A549 (cell line): Measurements from ENCODE around the gene HARS1. TPM values are rescaled to one million over a fixed set of nuclear protein-coding genes. Genes with fewer than 3 reads are reported as not detected.
"Not testable (repeated sequence)": the region's sequence is repeated elsewhere in the genome, so short reads cannot be mapped to it uniquely, and the experiment has no call there.

Source experiments
- ATAC-seq, 2 experiments: fragments of 200-7000 bp in 1 of 2; fragments of >200 bp in 1 of 2; cut with Nextera tagmentation in 1 of 2; cut with Tn5 transposase in 1 of 2; 3 replicates each; pipeline versions ENCODE4 v1.8.0 to v1.9.1; 2018 to 2020; ENCODE audit warnings: mild to moderate bottlenecking in 1 of 2, moderate library complexity in 1 of 2
- CTCF ChIA-PET: fragments of 300-600 bp; sonication (Branson Sonifier 250); formaldehyde crosslinking; extraction: SDS; loops from one replicate; lab custom pipeline; 2021; ENCODE audit warnings: antibody characterized with exemption, inconsistent platforms; lab: Yijun Ruan, JAX
- POLR2A ChIA-PET: fragments of 350-600 bp; formaldehyde crosslinking; extraction: SDS; loops from one replicate; lab custom pipeline; 2021; ENCODE audit warnings: antibody characterized with exemption, inconsistent platforms; lab: Yijun Ruan, JAX
- DNase-seq, 2 experiments: peaks; one replicate each; pipeline versions ENCODE4 v3.0.0 to v3.0.0-alpha.2; 2011 to 2016; ENCODE audit warnings: low read depth in 1 of 2, low spot score in 1 of 2
- FAIRE-seq: peaks from 2 replicates; lab custom pipeline; 2011; peaks lifted over from hg19 to GRCh38; lab: Jason Lieb, UNC
- H3K27ac ChIP-seq, 2 experiments: fragments of >200 bp; sonication (Bioruptor Twin); formaldehyde crosslinking; 3 replicates each; pipeline ENCODE4 v1.5.1; 2016 to 2017
- H3K4me1 ChIP-seq: fragments of >200 bp; sonication (Bioruptor Twin); formaldehyde crosslinking; 3 replicates; pipeline ENCODE4 v1.6.1; 2016
- H3K4me2 ChIP-seq: fragments of >200 bp; sonication (Bioruptor Twin); formaldehyde crosslinking; 3 replicates; pipeline ENCODE4 v1.6.1; 2016
- H3K4me3 ChIP-seq: fragments of >200 bp; sonication (Bioruptor Twin); formaldehyde crosslinking; 3 replicates; pipeline ENCODE4 v1.5.1; 2016
- H3K9me3 ChIP-seq: fragments of >200 bp; sonication (Bioruptor Twin); formaldehyde crosslinking; 3 replicates; pipeline ENCODE4 v1.6.1; 2016
- BCL3 ChIP-seq: fragments of >200 bp; sonication (Bioruptor Twin); formaldehyde crosslinking; IDR thresholded peaks from 3 replicates; pipeline ENCODE4 v1.6.1; 2016
- BHLHE40 ChIP-seq: IDR thresholded peaks from 2 replicates; pipeline ENCODE4 v1.6.1; 2012; ENCODE audit warnings: low read depth, low read length, inconsistent platforms
- CBX8 ChIP-seq: fragments of 200-600 bp; sonication (generic); IDR thresholded peaks from 2 replicates; pipeline ENCODE4 v1.6.1; 2016
- CHD4 ChIP-seq: fragments of 200-600 bp; sonication (generic); IDR thresholded peaks from 2 replicates; pipeline ENCODE4 v1.6.1; 2016; ENCODE audit warnings: antibody characterized with exemption, mild to moderate bottlenecking, borderline replicate concordance
- E2F6 ChIP-seq: IDR thresholded peaks from 2 replicates; pipeline ENCODE4 v1.6.1; 2012; ENCODE audit warnings: low read depth, borderline replicate concordance
- EHMT2 ChIP-seq: fragments of 200-600 bp; sonication (generic); IDR thresholded peaks from 2 replicates; pipeline ENCODE4 v1.6.1; 2016; ENCODE audit warnings: antibody characterized with exemption, low read depth, mild to moderate bottlenecking, moderate library complexity
- ELK1 ChIP-seq: fragments of 150-350 bp; IDR thresholded peaks from 2 replicates; pipeline ENCODE4 v1.6.1; 2014; ENCODE audit warnings: low read depth, mild to moderate bottlenecking, low read length
- FOSB ChIP-seq: fragments of 250-450 bp; sonication (Bioruptor Pico); IDR thresholded peaks from 2 replicates; pipeline ENCODE4 v1.5.0; 2020; ENCODE audit warnings: mild to moderate bottlenecking, moderate library complexity
- FOSL2 ChIP-seq, 2 experiments: fragments of 450-650 bp in 1 of 2; fragments of >200 bp in 1 of 2; sonication (Bioruptor Twin) in 1 of 2; formaldehyde crosslinking; IDR thresholded peaks; 2 replicates each; pipeline versions ENCODE4 v1.5.0 to v1.6.1; 2016 to 2020; ENCODE audit warnings: mild to moderate bottlenecking in 1 of 2, moderate library complexity in 1 of 2
- GATA3 ChIP-seq: IDR thresholded peaks from 2 replicates; pipeline ENCODE4 v1.6.1; 2012; ENCODE audit warnings: borderline replicate concordance
- HDAC2 ChIP-seq: fragments of 200-600 bp; sonication (generic); IDR thresholded peaks from 2 replicates; pipeline ENCODE4 v1.6.1; 2016
- HES2 ChIP-seq: fragments of >200 bp; sonication (Bioruptor Twin); formaldehyde crosslinking; IDR thresholded peaks from 2 replicates; pipeline ENCODE4 v1.6.1; 2016
- HMGXB4 ChIP-seq: fragments of 250-450 bp; sonication (Bioruptor Pico); IDR thresholded peaks from 2 replicates; pipeline ENCODE4 v1.5.0; 2021; ENCODE audit warnings: mild to moderate bottlenecking, moderate library complexity, borderline replicate concordance
- HOXB13 ChIP-seq: fragments of 250-450 bp; sonication (Bioruptor Pico); IDR thresholded peaks from 2 replicates; pipeline ENCODE4 v1.5.0; 2020; ENCODE audit warnings: low read depth, mild to moderate bottlenecking, moderate library complexity
- HOXB5 ChIP-seq: fragments of 250-450 bp; sonication (Bioruptor Pico); IDR thresholded peaks from 2 replicates; pipeline ENCODE4 v1.5.0; 2020; ENCODE audit warnings: mild to moderate bottlenecking, moderate library complexity
- JUNB ChIP-seq: fragments of >200 bp; sonication (Bioruptor Twin); formaldehyde crosslinking; IDR thresholded peaks from 2 replicates; pipeline ENCODE4 v1.6.1; 2016
- KDM5A ChIP-seq: fragments of 200-600 bp; sonication (generic); IDR thresholded peaks from 2 replicates; pipeline ENCODE4 v1.6.1; 2016; ENCODE audit warnings: antibody characterized with exemption, mild to moderate bottlenecking
- MAZ ChIP-seq: fragments of 150-350 bp; IDR thresholded peaks from 2 replicates; pipeline ENCODE4 v1.6.1; 2014; ENCODE audit warnings: antibody characterized with exemption, low read depth, low read length, borderline replicate concordance
- PBX3 ChIP-seq: IDR thresholded peaks from 2 replicates; pipeline ENCODE4 v1.6.1; 2012
- POLR2A ChIP-seq: IDR thresholded peaks from 2 replicates; pipeline ENCODE4 v1.6.1; 2012; ENCODE audit warnings: mild to moderate bottlenecking, low read length
- RFX5 ChIP-seq: fragments of 450-650 bp; IDR thresholded peaks from 2 replicates; pipeline ENCODE4 v1.7.1; 2014; ENCODE audit warnings: antibody characterized with exemption, mild to moderate bottlenecking, moderate library complexity
- SMC3 ChIP-seq: fragments of >200 bp; sonication (Bioruptor Twin); formaldehyde crosslinking; IDR thresholded peaks from 3 replicates; pipeline ENCODE4 v1.6.1; 2018; ENCODE audit warnings: inconsistent platforms
- SREBF2 ChIP-seq: fragments of 450-650 bp; IDR thresholded peaks from 2 replicates; pipeline ENCODE4 v1.6.1; 2014; ENCODE audit warnings: mild to moderate bottlenecking, moderate library complexity
- ZC3H11A ChIP-seq: fragments of 450-650 bp; IDR thresholded peaks from 2 replicates; pipeline ENCODE4 v1.6.1; 2014; ENCODE audit warnings: antibody characterized with exemption, mild to moderate bottlenecking
- ZFP36 ChIP-seq: fragments of 450-650 bp; IDR thresholded peaks from 2 replicates; pipeline ENCODE4 v1.6.1; 2014; ENCODE audit warnings: borderline replicate concordance; ENCODE audit not compliant: partially characterized antibody
- WGBS: methylation state at CpG from one replicate; pipeline ENCODE4 v1.1.6; 2017; ENCODE audit errors: missing lambda C conversion rate; 5-methylcytosine and 5-hydroxymethylcytosine counted together
- polyA plus RNA-seq, 4 experiments: library from polyadenylated mRNA; depleted of rRNA in 3 of 4; stranded (reverse); fragments of >200 nt; fragmentation: RNase III in 1 of 4; extraction: RNeasy Plus Mini Kit Qiagen cat#74134 plus additional on column Dnase treatment in 1 of 4; gene quantifications; 2 replicates in 3 of 4; 3 replicates in 1 of 4; pipeline ENCODE4 v1.2.3, GENCODE V29; 2011 to 2017

The HARS1 gene
- polyA plus RNA-seq, 2 of the 4 experiments (the other 2 are of a cell fraction): 80.5 to 87.1 TPM

- TF ChIP-seq HMGXB4: peak; percentile 75
- no peak for TF ChIP-seq CBX8
- no peak for TF ChIP-seq HDAC2
- 0 out of 3 replicates have a peak, but pooled peaks have one; percentile 26 for TF ChIP-seq SMC3
- TF ChIP-seq FOSL2 (IDR thresholded peaks at IDR 0.05): peak; percentile 43; the same call in 1 of the 2 replicates
- TF ChIP-seq FOSL2 (CRISPR knock-in tag; IDR thresholded peaks at IDR 0.05): peak; percentile 92
- no peak for TF ChIP-seq ZC3H11A
- TF ChIP-seq HOXB13 (CRISPR knock-in tag): no peak
- no peak for TF ChIP-seq POLR2A
- TF ChIP-seq FOSB (CRISPR knock-in tag): no peak
- peak; percentile 88 for TF ChIP-seq RFX5
- TF ChIP-seq HOXB5: 0 out of 2 replicates have a peak, but pooled peaks have one; percentile 71
- no peak for TF ChIP-seq MAZ
- TF ChIP-seq HES2: no peak
- no peak for TF ChIP-seq PBX3
- TF ChIP-seq EHMT2: no peak
- TF ChIP-seq CHD4: no peak
- TF ChIP-seq ZFP36: no peak
- TF ChIP-seq BHLHE40: no peak
- TF ChIP-seq E2F6: no peak
- TF ChIP-seq GATA3: peak; percentile 35; the same call in 1 of the 2 replicates
- TF ChIP-seq JUNB: 0 out of 2 replicates have a peak, but pooled peaks have one; percentile 14
- TF ChIP-seq BCL3: no peak
- TF ChIP-seq ELK1: no peak
- peak; percentile 83 for TF ChIP-seq SREBF2
- no peak for TF ChIP-seq KDM5A
Observed at GRCh38 chr5:140725799-140726471, 34.8 kb upstream of the HARS1 start (continued).

- not testable (repeated sequence) for DNase-seq, FAIRE-seq, ATAC-seq, H3K4me3 ChIP-seq, H3K27ac ChIP-seq, H3K4me1 ChIP-seq, H3K4me2 ChIP-seq, H3K9me3 ChIP-seq
- ChIA-PET CTCF (interaction anchor here (0.6 to 3.8 kb wide), 7 partner anchors 31 to 649 kb away, joined by 3 to 28 read pairs (median 4); partner anchors contain the start of gene SLC4A9), POLR2A (interaction anchor here (1.0 kb wide), 1 partner anchor 30 kb away, joined by 3 read pairs; the partner anchor contains the start of genes HARS1 and HARS2)
- 72% methylated on average over 5 of the region's 5 CpGs for WGBS
Observed at GRCh38 chr5:140721395-140721794, 30.2 kb upstream of the HARS1 start.

GRCh38 chr5:140720738-140721137 lies 29.6 kb upstream of the HARS1 start:
- not testable (repeated sequence) for ATAC-seq, H3K9me3 ChIP-seq, H3K27ac ChIP-seq, FAIRE-seq, H3K4me1 ChIP-seq
- Histone ChIP-seq H3K4me2 (peak overlapping the region; percentile 56), H3K4me3 (peak overlapping the region; percentile 44; the same call in 1 of the 3 replicates)
- ChIA-PET CTCF (interaction anchor here (0.6 to 3.8 kb wide), 19 partner anchors 9 to 648 kb away, joined by 3 to 28 read pairs (median 5); partner anchors contain the start of genes EIF4EBP3, HBEGF, IK and NDUFA2), POLR2A (interaction anchor here (0.9 to 1.0 kb wide), 2 partner anchors 30 kb away, joined by 3 read pairs; partner anchors contain the start of genes HARS1 and HARS2)
- DNase-seq: peak in 1 of 2 experiments; percentile 33
- 25% methylated on average over 6 of the region's 6 CpGs for WGBS
